CD14-positive monocyte (primary cell): Measurements from ENCODE around the gene TRIM65. TPM values are rescaled to one million over a fixed set of nuclear protein-coding genes. Genes with fewer than 3 reads are reported as not detected.
A peak's percentile ranks its signal among the peaks of the same experiment; 100 is the strongest.

Source experiments
- DNase-seq, 3 donors: peaks; one replicate each; pipeline ENCODE4 v3.0.0-alpha.2; 2011 to 2022
- H2AFZ ChIP-seq: 2 replicates; pipeline ENCODE4 v1.6.0; 2012; ENCODE audit warnings: mild to moderate bottlenecking, low read depth, low read length, inconsistent platforms; ENCODE audit not compliant: insufficient read depth, poor library complexity, severe bottlenecking
- H3K27ac ChIP-seq, 2 donors: 1 replicate in 1 of 2; 2 replicates in 1 of 2; pipeline ENCODE4 v1.5.1; 2012 to 2013; ENCODE audit warnings: low read length in 2 of 2, control low read depth in 1 of 2, inconsistent platforms in 1 of 2, low read depth in 1 of 2, mild to moderate bottlenecking in 1 of 2
- H3K27me3 ChIP-seq, 2 donors: one replicate each; pipeline versions ENCODE4 v1.6.0 to v1.6.1; 2011 to 2013; ENCODE audit warnings: low read length in 2 of 2; ENCODE audit not compliant: control insufficient read depth in 2 of 2, insufficient read depth in 2 of 2
- H3K36me3 ChIP-seq, 2 donors: replicated peaks in 1 of 2; 1 replicate in 1 of 2; 2 replicates in 1 of 2; pipeline versions ENCODE4 v1.5.1 to v1.6.1; 2012 to 2013; ENCODE audit warnings: low read length in 2 of 2, control low read depth in 1 of 2, inconsistent platforms in 1 of 2, mild to moderate bottlenecking in 1 of 2; ENCODE audit not compliant: insufficient read depth in 2 of 2, control insufficient read depth in 1 of 2
- H3K4me1 ChIP-seq, 2 donors: 1 replicate in 1 of 2; 2 replicates in 1 of 2; pipeline versions ENCODE4 v1.5.1 to v1.6.1; 2012 to 2013; ENCODE audit warnings: low read length in 2 of 2, control low read depth in 1 of 2, inconsistent platforms in 1 of 2, mild to moderate bottlenecking in 1 of 2, moderate library complexity in 1 of 2; ENCODE audit not compliant: insufficient read depth in 2 of 2, control insufficient read depth in 1 of 2
- H3K4me2 ChIP-seq: replicated peaks from 2 replicates; pipeline ENCODE3; 2012; ENCODE audit warnings: low read length, moderate library complexity, mild to moderate bottlenecking; ENCODE audit not compliant: poor library complexity, severe bottlenecking; ENCODE audit errors: extremely low read depth
- H3K4me3 ChIP-seq, 3 experiments: fragments of 200-600 bp in 1 of 3; sonication (generic) in 1 of 3; replicated peaks in 1 of 3; 1 replicate in 2 of 3; 2 replicates in 1 of 3; pipeline ENCODE4 v1.5.1; 2011 to 2013; ENCODE audit warnings: low read length in 3 of 3, mild to moderate bottlenecking in 3 of 3, control low read depth in 2 of 3, low read depth in 2 of 3, inconsistent platforms in 1 of 3, moderate library complexity in 1 of 3
- H3K79me2 ChIP-seq: 2 replicates; pipeline ENCODE4 v1.6.0; 2012; ENCODE audit warnings: mild to moderate bottlenecking, control low read depth, inconsistent platforms, low read length, moderate library complexity; ENCODE audit not compliant: insufficient read depth
- H3K9ac ChIP-seq: 2 replicates; pipeline ENCODE4 v1.6.0; 2017; ENCODE audit warnings: low read length, mild to moderate bottlenecking; ENCODE audit not compliant: insufficient read depth, poor library complexity, severe bottlenecking
- H3K9me3 ChIP-seq, 2 donors: replicated peaks in 1 of 2; 1 replicate in 1 of 2; 2 replicates in 1 of 2; pipeline versions ENCODE4 v1.5.1 to v1.6.1; 2012 to 2013; ENCODE audit warnings: low read length in 2 of 2, control low read depth in 1 of 2; ENCODE audit not compliant: control insufficient read depth in 1 of 2, insufficient read depth in 1 of 2
- H4K20me1 ChIP-seq: 2 replicates; pipeline ENCODE4 v1.6.0; 2012; ENCODE audit warnings: mild to moderate bottlenecking, low read length, control low read depth, moderate library complexity; ENCODE audit not compliant: insufficient read depth
- H3K27ac Mint-ChIP-seq, 7 donors: one replicate each; pipeline ENCODE4 v1.8.0; 2020; ENCODE audit warnings: mild to moderate bottlenecking in 7 of 7, mixed read lengths in 7 of 7, moderate library complexity in 6 of 7, inconsistent platforms in 2 of 7
- H3K27me3 Mint-ChIP-seq, 3 donors: one replicate each; pipeline ENCODE4 v1.8.0; 2021 to 2022; ENCODE audit warnings: low read depth in 3 of 3, mild to moderate bottlenecking in 3 of 3, mixed read lengths in 3 of 3, moderate library complexity in 3 of 3, inconsistent platforms in 1 of 3
- H3K36me3 Mint-ChIP-seq, 2 donors: one replicate each; pipeline ENCODE4 v1.8.0; 2020; ENCODE audit warnings: mixed read lengths in 2 of 2, inconsistent platforms in 1 of 2, mild to moderate bottlenecking in 1 of 2
- H3K4me1 Mint-ChIP-seq: one replicate; pipeline ENCODE4 v1.8.0; 2020; ENCODE audit warnings: mild to moderate bottlenecking, mixed read lengths
- H3K4me3 Mint-ChIP-seq, 2 donors: one replicate each; pipeline ENCODE4 v1.8.0; 2020; ENCODE audit warnings: mild to moderate bottlenecking in 2 of 2, mixed read lengths in 2 of 2, moderate library complexity in 1 of 2
- H3K9me3 Mint-ChIP-seq, 7 donors: one replicate each; pipeline ENCODE4 v1.8.0; 2020 to 2022; ENCODE audit warnings: mixed read lengths in 7 of 7, mild to moderate bottlenecking in 6 of 7, moderate library complexity in 6 of 7, inconsistent platforms in 2 of 7
- WGBS: methylation state at CpG from one replicate; pipeline ENCODE4 v1.1.5; 2013; ENCODE audit warnings: missing lambda C conversion rate; ENCODE audit not compliant: insufficient coverage; 5-methylcytosine and 5-hydroxymethylcytosine counted together
- intact Hi-C, 2 donors: fragments of 100-400 bp; cut with micrococcal nuclease; formaldehyde crosslinking; loops; one replicate each; pipeline versions ENCODE4 v1.15.0 to v1.15.1; 2023
- polyA plus RNA-seq, 3 donors: library from polyadenylated mRNA; depleted of rRNA in 1 of 3; unstranded in 2 of 3; stranded (reverse) in 1 of 3; fragments of 300-500 nt in 2 of 3; fragments of >200 nt in 1 of 3; fragmentation: Illumina TruSeq in 2 of 3; gene quantifications; 1 replicate in 2 of 3; 2 replicates in 1 of 3; pipeline ENCODE4 v1.2.3, GENCODE V29; 2012 to 2021
- TF ChIP-seq, protein P1 (sequence below): fragments of 200-600 bp; IDR thresholded peaks from one replicate; pipeline ENCODE4 v1.8.0; 2022; ENCODE audit warnings: antibody characterized with exemption, mild to moderate bottlenecking

The TRIM65 gene
- polyA plus RNA-seq, 3 donors: 5.6 to 10.4 (median 5.9) TPM

- H3K27me3 ChIP-seq: peaks cover 0 to 4% of the 10 kb centered on the region in 2 donors
- Mint-ChIP-seq H3K36me3 (peaks cover 8 to 12% of the 10 kb centered on the region in 2 donors), H3K4me1 (peaks cover 15% of the 10 kb centered on the region), H3K9me3 (peaks cover 0 to 5% (median 0%) of the 10 kb centered on the region in 7 donors), H3K27me3 (peaks cover 13 to 26% (median 19%) of the 10 kb centered on the region in 3 donors), H3K27ac (peak overlapping the region in 3 of 7 donors; percentile 24 to 73 (median 67)), H3K4me3 (peak overlapping the region in 1 of 2 donors; percentile 1)
- H3K4me1 ChIP-seq: peaks cover 8 to 14% of the 10 kb centered on the region in 2 donors
- no peaks in the 10 kb centered on the region for H3K79me2 ChIP-seq
- TF ChIP-seq, protein P1, sequence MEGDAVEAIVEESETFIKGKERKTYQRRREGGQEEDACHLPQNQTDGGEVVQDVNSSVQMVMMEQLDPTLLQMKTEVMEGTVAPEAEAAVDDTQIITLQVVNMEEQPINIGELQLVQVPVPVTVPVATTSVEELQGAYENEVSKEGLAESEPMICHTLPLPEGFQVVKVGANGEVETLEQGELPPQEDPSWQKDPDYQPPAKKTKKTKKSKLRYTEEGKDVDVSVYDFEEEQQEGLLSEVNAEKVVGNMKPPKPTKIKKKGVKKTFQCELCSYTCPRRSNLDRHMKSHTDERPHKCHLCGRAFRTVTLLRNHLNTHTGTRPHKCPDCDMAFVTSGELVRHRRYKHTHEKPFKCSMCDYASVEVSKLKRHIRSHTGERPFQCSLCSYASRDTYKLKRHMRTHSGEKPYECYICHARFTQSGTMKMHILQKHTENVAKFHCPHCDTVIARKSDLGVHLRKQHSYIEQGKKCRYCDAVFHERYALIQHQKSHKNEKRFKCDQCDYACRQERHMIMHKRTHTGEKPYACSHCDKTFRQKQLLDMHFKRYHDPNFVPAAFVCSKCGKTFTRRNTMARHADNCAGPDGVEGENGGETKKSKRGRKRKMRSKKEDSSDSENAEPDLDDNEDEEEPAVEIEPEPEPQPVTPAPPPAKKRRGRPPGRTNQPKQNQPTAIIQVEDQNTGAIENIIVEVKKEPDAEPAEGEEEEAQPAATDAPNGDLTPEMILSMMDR: no peak
- peaks cover 3 to 15% of the 10 kb centered on the region in 2 donors for H3K36me3 ChIP-seq
- peak in 1 of 3 donors; percentile 45 for DNase-seq
- no peaks in the 10 kb centered on the region for H3K9me3 ChIP-seq
- intact Hi-C loops: no loop called here
- H3K4me3 ChIP-seq: no peak overlapping the region
- H2AFZ ChIP-seq: no peak overlapping the region
- no peaks in the 10 kb centered on the region for H4K20me1 ChIP-seq
- no peak overlapping the region for H3K4me2 ChIP-seq
- WGBS: 9% methylated on average over 2 of the region's 8 CpGs
- H3K9ac ChIP-seq: no peak overlapping the region
- no peak overlapping the region for H3K27ac ChIP-seq
Observed at GRCh38 chr17:75885431-75885830, 11.3 kb downstream of the TRIM65 start.

GRCh38 chr17:75881678-75882454 lies 14.9 kb downstream of the TRIM65 start:
- H3K27me3 ChIP-seq: peaks cover 15 to 32% of the 10 kb centered on the region in 2 donors
- H3K9me3 ChIP-seq: peaks cover 0 to 5% of the 10 kb centered on the region in 2 donors
- intact Hi-C loops: no loop called here
- H3K79me2 ChIP-seq: no peaks in the 10 kb centered on the region
- Mint-ChIP-seq H3K4me1 (peaks cover 31% of the 10 kb centered on the region), H3K27me3 (peaks cover 39 to 55% (median 47%) of the 10 kb centered on the region in 3 donors), H3K27ac (peak overlapping the region in 1 of 7 donors; percentile 73), H3K36me3 (peaks cover 2 to 4% of the 10 kb centered on the region in 2 donors), H3K4me3 (no peak overlapping the region), H3K9me3 (peaks cover 0 to 16% (median 4%) of the 10 kb centered on the region in 7 donors)
- no peak overlapping the region for H3K4me2 ChIP-seq
- no peaks in the 10 kb centered on the region for H4K20me1 ChIP-seq
- 83% methylated on average over 10 of the region's 15 CpGs for WGBS
- H3K36me3 ChIP-seq: no peaks in the 10 kb centered on the region
- H3K4me1 ChIP-seq: peaks cover 28 to 31% of the 10 kb centered on the region in 2 donors
- H3K27ac ChIP-seq: no peak overlapping the region
- DNase-seq: no peak
- H3K4me3 ChIP-seq: no peak overlapping the region
- H2AFZ ChIP-seq: no peak overlapping the region
- TF ChIP-seq, protein P1: no peak
- H3K9ac ChIP-seq: no peak overlapping the region
